Suprapubic skin (tissue), 4 donors: ENCODE results near the gene BCAS1. TPM values are rescaled to one million over a fixed set of nuclear protein-coding genes. Genes with fewer than 3 reads are reported as not detected.

ENCODE experiments used
- DNase-seq, 2 donors: peaks; one replicate each; pipeline ENCODE4 v3.0.0-alpha.2; 2019; ENCODE audit warnings: low spot score in 2 of 2
- H3K27ac ChIP-seq: fragments of 200-600 bp; sonication (generic); one replicate; pipeline ENCODE4 v1.5.1; 2019
- H3K27me3 ChIP-seq: fragments of 200-600 bp; sonication (generic); one replicate; pipeline ENCODE4 v1.5.1; 2019
- H3K36me3 ChIP-seq: fragments of 200-600 bp; sonication (generic); one replicate; pipeline ENCODE4 v1.5.1; 2019
- H3K4me1 ChIP-seq: fragments of 200-600 bp; sonication (generic); one replicate; pipeline ENCODE4 v1.5.1; 2019
- H3K4me3 ChIP-seq: fragments of 200-600 bp; sonication (generic); one replicate; pipeline ENCODE4 v1.5.1; 2019; ENCODE audit warnings: mild to moderate bottlenecking
- H3K9me3 ChIP-seq: fragments of 200-600 bp; sonication (generic); one replicate; pipeline ENCODE4 v1.5.1; 2019
- CTCF ChIP-seq, 2 donors: fragments of 200-600 bp in 1 of 2; fragments of 450-650 bp in 1 of 2; sonication (generic) in 1 of 2; IDR thresholded peaks; one replicate each; pipeline ENCODE4 v1.5.1; 2016 to 2019; ENCODE audit warnings: antibody characterized with exemption in 2 of 2, mild to moderate bottlenecking in 1 of 2, moderate library complexity in 1 of 2
- EP300 ChIP-seq: sonication (generic); formaldehyde crosslinking; IDR thresholded peaks from one replicate; pipeline ENCODE4 v1.6.1; 2017; ENCODE audit warnings: antibody characterized with exemption
- POLR2A ChIP-seq, 2 donors: fragments of 450-650 bp; IDR thresholded peaks; one replicate each; pipeline ENCODE4 v1.6.1; 2017; ENCODE audit warnings: antibody characterized with exemption in 2 of 2, mild to moderate bottlenecking in 2 of 2, moderate library complexity in 2 of 2
- POLR2AphosphoS5 ChIP-seq, 3 donors: sonication (generic); formaldehyde crosslinking; IDR thresholded peaks; one replicate each; pipeline ENCODE4 v1.6.1; 2017; ENCODE audit warnings: antibody characterized with exemption in 3 of 3
- WGBS: methylation state at CpG from one replicate; pipeline ENCODE4 v1.1.5; 2018; 5-methylcytosine and 5-hydroxymethylcytosine counted together
- total RNA-seq, 4 donors: library from RNA; depleted of rRNA; stranded (reverse); fragments of >200 nt; gene quantifications; one replicate each; pipeline ENCODE4 v1.1.0, GENCODE V29; 2016

The BCAS1 gene
- total RNA-seq, 4 donors from 2014 or later: 1.7 to 3.4 (median 2.1) TPM

DNA sequence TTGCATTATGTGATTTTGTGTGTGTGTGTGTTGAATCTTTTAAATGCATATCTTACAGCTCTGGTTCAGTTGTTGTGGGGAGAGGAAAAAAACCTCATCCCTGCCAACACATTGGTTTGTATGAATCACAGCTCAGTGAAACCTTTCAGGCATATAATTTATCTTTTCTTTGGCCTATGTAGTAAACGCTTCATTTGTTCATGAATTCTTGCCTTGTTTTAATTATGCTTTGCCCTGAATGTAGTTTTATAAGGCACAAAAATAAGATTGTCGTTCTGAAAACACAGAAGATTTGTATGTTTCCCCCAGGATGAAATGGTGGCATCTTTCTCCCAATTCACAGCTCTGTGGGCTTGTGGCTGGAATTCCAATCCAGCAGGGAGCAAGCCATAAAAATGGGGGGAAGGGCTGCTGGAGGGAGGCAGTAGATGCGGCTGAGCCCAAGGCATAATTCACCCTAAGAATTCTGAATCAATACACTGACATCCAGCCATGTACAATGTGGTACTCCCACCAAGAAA lies 45.1 kb downstream of the BCAS1 start:
- H3K36me3 ChIP-seq: no peaks in the 10 kb centered on the region
- WGBS: 51% methylated on average over 3 of the region's 3 CpGs
- H3K4me1 ChIP-seq: no peaks in the 10 kb centered on the region

GRCh38 chr20:54023406-54023805 lies 47.0 kb downstream of the BCAS1 start:
- 95% methylated on average over 3 of the region's 3 CpGs for WGBS
- no peak for TF ChIP-seq POLR2A (IDR thresholded peaks at IDR 0.05)
- TF ChIP-seq POLR2AphosphoS5 (IDR thresholded peaks at IDR 0.05): no peak
- TF ChIP-seq EP300: no peak
- no peak for TF ChIP-seq CTCF (IDR thresholded peaks at IDR 0.05)
- Histone ChIP-seq H3K4me3 (no peak overlapping the region), H3K9me3 (no peaks in the 10 kb centered on the region), H3K27me3 (no peaks in the 10 kb centered on the region), H3K4me1 (no peaks in the 10 kb centered on the region), H3K36me3 (no peaks in the 10 kb centered on the region), H3K27ac (no peak overlapping the region)
- no peak for DNase-seq

More for the DNA sequence above, 45.1 kb downstream of the BCAS1 start:
- TF ChIP-seq EP300 (no peak), POLR2AphosphoS5 (IDR thresholded peaks at IDR 0.05) (no peak), POLR2A (IDR thresholded peaks at IDR 0.05) (no peak), CTCF (IDR thresholded peaks at IDR 0.05) (no peak)
- no peaks in the 10 kb centered on the region for H3K27me3 ChIP-seq
- DNase-seq: no peak
- no peak overlapping the region for H3K27ac ChIP-seq
- no peak overlapping the region for H3K4me3 ChIP-seq
- H3K9me3 ChIP-seq: no peaks in the 10 kb centered on the region

- DNase-seq: no peak
- 76% methylated on average over 7 of the region's 7 CpGs for WGBS
- Histone ChIP-seq H3K4me3 (no peak overlapping the region), H3K9me3 (no peaks in the 10 kb centered on the region), H3K4me1 (no peaks in the 10 kb centered on the region), H3K27me3 (no peaks in the 10 kb centered on the region), H3K36me3 (no peaks in the 10 kb centered on the region), H3K27ac (no peak overlapping the region)
- TF ChIP-seq POLR2A (IDR thresholded peaks at IDR 0.05): no peak
- TF ChIP-seq CTCF (IDR thresholded peaks at IDR 0.05): no peak
- no peak for TF ChIP-seq POLR2AphosphoS5 (IDR thresholded peaks at IDR 0.05)
These were observed 48.8 kb downstream of the BCAS1 start for GRCh38 chr20:54021446-54022235.

- TF ChIP-seq CTCF (IDR thresholded peaks at IDR 0.05): no peak
- TF ChIP-seq POLR2A (IDR thresholded peaks at IDR 0.05): no peak
- TF ChIP-seq POLR2AphosphoS5 (IDR thresholded peaks at IDR 0.05): no peak
- TF ChIP-seq EP300: no peak
- 86% methylated on average over 3 of the region's 3 CpGs for WGBS
These were observed 49.5 kb downstream of the BCAS1 start for GRCh38 chr20:54020868-54021267.

DNA sequence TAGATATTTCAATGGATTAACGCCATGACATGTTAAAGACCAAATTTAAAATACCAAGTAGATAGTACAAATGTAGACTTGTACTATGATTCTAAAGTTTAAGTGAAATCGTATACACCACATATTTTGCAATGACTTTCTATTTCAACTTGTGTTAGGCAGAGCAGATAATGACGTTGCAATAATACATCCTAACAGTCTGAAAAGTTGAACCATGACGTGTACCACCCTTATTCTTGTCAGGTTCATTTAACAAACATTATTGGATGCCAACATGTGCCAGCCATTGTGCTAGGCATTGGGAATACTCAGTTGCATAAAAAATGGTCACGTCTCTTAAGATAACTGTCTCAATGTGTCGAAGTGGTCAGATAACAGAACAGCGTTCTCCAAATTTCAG lies 50.0 kb downstream of the BCAS1 start:
- Histone ChIP-seq H3K9me3 (no peaks in the 10 kb centered on the region), H3K27ac (no peak overlapping the region), H3K4me1 (no peaks in the 10 kb centered on the region), H3K36me3 (no peaks in the 10 kb centered on the region), H3K27me3 (no peaks in the 10 kb centered on the region), H3K4me3 (no peak overlapping the region)
- 83% methylated on average over 7 of the region's 7 CpGs for WGBS
- no peak for TF ChIP-seq EP300
- TF ChIP-seq POLR2A (IDR thresholded peaks at IDR 0.05): no peak
- no peak for TF ChIP-seq CTCF (IDR thresholded peaks at IDR 0.05)
- TF ChIP-seq POLR2AphosphoS5 (IDR thresholded peaks at IDR 0.05): no peak
- no peak for DNase-seq

More at GRCh38 chr20:54020868-54021267, 49.5 kb downstream of the BCAS1 start:
- H3K9me3 ChIP-seq: no peaks in the 10 kb centered on the region
- no peak overlapping the region for H3K27ac ChIP-seq
- no peaks in the 10 kb centered on the region for H3K4me1 ChIP-seq
- no peaks in the 10 kb centered on the region for H3K27me3 ChIP-seq
- no peak for DNase-seq
- no peaks in the 10 kb centered on the region for H3K36me3 ChIP-seq
- H3K4me3 ChIP-seq: no peak overlapping the region
